Middle frontal gyrus (tissue), 1 donor: Measurements from ENCODE around the gene ZCCHC7.
"Not testable (repeated sequence)": the region's sequence is repeated elsewhere in the genome, so short reads cannot be mapped to it uniquely, and the experiment has no call there.

ENCODE experiments used
- DNase-seq: peaks from one replicate; pipeline ENCODE4 v3.0.0-alpha.2; 2015; ENCODE audit warnings: low spot score; ENCODE audit errors: extremely low spot score

The ZCCHC7 gene

GRCh38 chr9:37120843-37121335, 515 bp downstream of the ZCCHC7 start:
- DNase-seq: not testable (repeated sequence)

GRCh38 chr9:37121881-37122280, 1.5 kb downstream of the ZCCHC7 start:
- DNase-seq: no peak

- no peak for DNase-seq
Observed at GRCh38 chr9:37126214-37126788, 5.9 kb downstream of the ZCCHC7 start.

- no peak for DNase-seq
Observed at GRCh38 chr9:37127018-37127417, 6.6 kb downstream of the ZCCHC7 start.

GRCh38 chr9:37128051-37128450, 7.7 kb downstream of the ZCCHC7 start:
- DNase-seq: no peak

GRCh38 chr9:37134166-37134565, 13.8 kb downstream of the ZCCHC7 start:
- DNase-seq: no peak

GRCh38 chr9:37141015-37141414, 20.6 kb downstream of the ZCCHC7 start:
- no peak for DNase-seq

GRCh38 chr9:37144762-37145161, 24.4 kb downstream of the ZCCHC7 start:
- DNase-seq: no peak

GRCh38 chr9:37146410-37146809, 26.0 kb downstream of the ZCCHC7 start:
- no peak for DNase-seq

- DNase-seq: no peak
Observed at GRCh38 chr9:37148181-37148580, 27.8 kb downstream of the ZCCHC7 start.

GRCh38 chr9:37149666-37150308, 29.4 kb downstream of the ZCCHC7 start:
- DNase-seq: no peak

- no peak for DNase-seq
Observed at GRCh38 chr9:37150415-37150814, 30.0 kb downstream of the ZCCHC7 start.

- no peak for DNase-seq
Observed at GRCh38 chr9:37151812-37152211, 31.4 kb downstream of the ZCCHC7 start.

GRCh38 chr9:37152365-37152764, 32.0 kb downstream of the ZCCHC7 start:
- DNase-seq: no peak

GRCh38 chr9:37155601-37156000, 35.2 kb downstream of the ZCCHC7 start:
- no peak for DNase-seq

- no peak for DNase-seq
Observed at GRCh38 chr9:37156205-37156604, 35.8 kb downstream of the ZCCHC7 start.

- DNase-seq: no peak
Observed at GRCh38 chr9:37156781-37157356, 36.5 kb downstream of the ZCCHC7 start.

- no peak for DNase-seq
Observed at GRCh38 chr9:37157726-37158377, 37.5 kb downstream of the ZCCHC7 start.

- no peak for DNase-seq
Observed at GRCh38 chr9:37163299-37163698, 42.9 kb downstream of the ZCCHC7 start.

- DNase-seq: not testable (repeated sequence)
Observed at GRCh38 chr9:37164335-37164734, 44.0 kb downstream of the ZCCHC7 start.

GRCh38 chr9:37165644-37166043, 45.3 kb downstream of the ZCCHC7 start:
- no peak for DNase-seq

GRCh38 chr9:37167456-37168047, 47.2 kb downstream of the ZCCHC7 start:
- no peak for DNase-seq
